Panc1 (cell line): ENCODE results near the gene PDK2. TPM values are rescaled to one million over a fixed set of nuclear protein-coding genes. Genes with fewer than 3 reads are reported as not detected.

Experiments used
- ATAC-seq: fragments of 200-7000 bp; cut with Tn5 transposase; 2 replicates; pipeline ENCODE4 v1.9.1; 2020; ENCODE audit warnings: mild to moderate bottlenecking, moderate library complexity
- BruUV-seq: library from RNA; stranded (reverse); fragments of 400-500 nt; replicated peaks from 2 replicates; lab custom pipeline; 2021; lab: Mats Ljungman, UMichigan
- CTCF ChIA-PET: fragments of 300-600 bp; sonication (Branson Sonifier 250); formaldehyde crosslinking; loops from one replicate; lab custom pipeline; 2022; ENCODE audit warnings: antibody characterized with exemption; lab: Charles Lee
- POLR2A ChIA-PET: fragments of 300-600 bp; sonication (Branson Sonifier 250); formaldehyde crosslinking; loops from one replicate; lab custom pipeline; 2022; ENCODE audit warnings: antibody characterized with exemption; lab: Charles Lee
- DNase-seq: peaks from one replicate; pipeline ENCODE4 v3.0.0-alpha.2; 2010; ENCODE audit warnings: low read depth, low spot score
- H3K27ac ChIP-seq: 2 replicates; pipeline ENCODE4 v1.5.1; 2011; ENCODE audit warnings: mild to moderate bottlenecking, low read length, inconsistent platforms
- H3K27me3 ChIP-seq: fragments of 200-500 bp; sonication (Bioruptor generic); 2 replicates; pipeline ENCODE4 v1.6.0; 2014; ENCODE audit warnings: low read length, inconsistent platforms; ENCODE audit not compliant: control insufficient read depth, insufficient read depth
- H3K36me3 ChIP-seq: fragments of 200-500 bp; sonication (Bioruptor generic); 2 replicates; pipeline ENCODE4 v1.5.1; 2014; ENCODE audit warnings: inconsistent platforms, mild to moderate bottlenecking, low read length, moderate library complexity; ENCODE audit not compliant: control insufficient read depth, insufficient read depth
- H3K4me1 ChIP-seq: 2 replicates; pipeline ENCODE4 v1.5.1; 2011; ENCODE audit warnings: inconsistent platforms, mild to moderate bottlenecking, low read length, moderate library complexity; ENCODE audit not compliant: control insufficient read depth, insufficient read depth
- H3K4me3 ChIP-seq, 2 experiments: 2 replicates each; pipeline ENCODE4 v1.5.1; 2011 to 2012; ENCODE audit warnings: low read depth in 2 of 2, low read length in 2 of 2, mild to moderate bottlenecking in 2 of 2, inconsistent platforms in 1 of 2, moderate library complexity in 1 of 2
- H3K9me3 ChIP-seq: fragments of 200-500 bp; sonication (Bioruptor generic); 2 replicates; pipeline ENCODE4 v1.5.1; 2014; ENCODE audit warnings: low read depth, mild to moderate bottlenecking, inconsistent platforms, low read length, moderate library complexity; ENCODE audit not compliant: control insufficient read depth, insufficient read depth
- CTCF ChIP-seq: fragments of 450-650 bp; IDR thresholded peaks from 2 replicates; pipeline ENCODE4 v1.5.1; 2017; ENCODE audit warnings: mild to moderate bottlenecking
- POLR2AphosphoS5 ChIP-seq: IDR thresholded peaks from 2 replicates; pipeline ENCODE4 v1.6.1; 2012; ENCODE audit warnings: mild to moderate bottlenecking, low read depth, low read length, moderate library complexity
- REST ChIP-seq, 2 experiments: IDR thresholded peaks; 2 replicates each; pipeline ENCODE4 v1.6.1; 2011 to 2012; ENCODE audit warnings: low read depth in 2 of 2, control low read depth in 1 of 2, low read length in 1 of 2, mild to moderate bottlenecking in 1 of 2, moderate library complexity in 1 of 2; ENCODE audit not compliant: insufficient read depth in 1 of 2
- SIN3A ChIP-seq: IDR thresholded peaks from 2 replicates; pipeline ENCODE4 v1.6.1; 2012; ENCODE audit warnings: low read depth, mild to moderate bottlenecking, low read length, moderate library complexity, borderline replicate concordance; ENCODE audit not compliant: insufficient read depth
- TCF7L2 ChIP-seq: IDR thresholded peaks from 2 replicates; pipeline ENCODE4 v1.6.1; 2011; ENCODE audit warnings: mild to moderate bottlenecking, low read depth, low read length, inconsistent platforms
- in situ Hi-C: cut with HindIII; loops from 2 replicates; pipeline ENCODE4 v1.10.0; 2016; ENCODE audit warnings: low sequenced_read_pairs, low pct_unique_long_range_greater_than_20kb
- intact Hi-C: fragments of 100-400 bp; cut with micrococcal nuclease; formaldehyde crosslinking; loops from one replicate; pipeline ENCODE4 v1.10.0; 2022; ENCODE audit not compliant: unreplicated experiment
- total RNA-seq: library from RNA; stranded (reverse); gene quantifications from one replicate; pipeline ENCODE4 v1.2.1, GENCODE V29; 2021; ENCODE audit not compliant: unreplicated experiment

PDK2 gene
- total RNA-seq, 1 experiment from 2014 or later, result 46.0 TPM

- H3K27ac ChIP-seq, result peak overlapping the region; percentile 99
- ChIA-PET CTCF (interaction anchor here (0.5 to 1.1 kb wide), 4 partner anchors 15 to 650 kb away, joined by 3 to 10 read pairs (median 4); partner anchors contain the start of gene PHB1), POLR2A (interaction anchor here (0.6 kb wide), 3 partner anchors 8 to 1815 kb away, joined by 3 to 12 read pairs (median 3); no protein-coding TSS in a partner anchor)
- ATAC-seq, result peak; percentile 77
- no peaks in the 10 kb centered on the region for H3K9me3 ChIP-seq
- TF ChIP-seq REST (IDR thresholded peaks at IDR 0.05; ENCODE audit: insufficient read depth in 1 of 2, low read depth in 2 of 2, low read length in 1 of 2) (no peak), SIN3A (no peak), CTCF (no peak), TCF7L2 (no peak), POLR2AphosphoS5 (peak; percentile 76)
- peaks cover 73% of the 10 kb centered on the region for H3K4me1 ChIP-seq
- BruUV-seq, result no TSS peak
- peak overlapping the region in 1 of 2 experiments; percentile 9; a peak in 2 of 4 replicates for H3K4me3 ChIP-seq
- intact Hi-C loops (no loop called here), in situ Hi-C loops (no loop called here)
- no peaks in the 10 kb centered on the region for H3K27me3 ChIP-seq
- DNase-seq, result peak; percentile 87
- peaks cover 16% of the 10 kb centered on the region for H3K36me3 ChIP-seq
These were observed 30.7 kb upstream of the PDK2 start for GRCh38 chr17:50064253-50065001.

- POLR2A ChIA-PET, result interaction anchor here (0.6 kb wide), 2 partner anchors 68 to 1815 kb away, joined by 3 to 12 read pairs; no protein-coding TSS in a partner anchor
- no TSS peak for BruUV-seq
- Histone ChIP-seq H3K4me1 (peaks cover 67% of the 10 kb centered on the region), H3K27me3 (no peaks in the 10 kb centered on the region), H3K36me3 (peaks cover 16% of the 10 kb centered on the region), H3K27ac (peak overlapping the region; percentile 99), H3K9me3 (no peaks in the 10 kb centered on the region), H3K4me3 (peak overlapping the region in 1 of 2 experiments; percentile 9; a peak in 1 of 4 replicates)
- DNase-seq (no peak), ATAC-seq (no peak)
- intact Hi-C loops, result no loop called here
- no peak for TF ChIP-seq POLR2AphosphoS5
- TF ChIP-seq SIN3A, result no peak
- TF ChIP-seq TCF7L2, result no peak; the same call in 1 of the 2 replicates
- TF ChIP-seq REST (IDR thresholded peaks at IDR 0.05; ENCODE audit: insufficient read depth in 1 of 2, low read depth in 2 of 2, low read length in 1 of 2), result no peak
- TF ChIP-seq CTCF, result no peak
- CTCF ChIA-PET, result interaction anchor here (1.0 kb wide), 1 partner anchor 22 kb away, joined by 4 read pairs; no protein-coding TSS in a partner anchor
- in situ Hi-C loops, result no loop called here
These were observed 30.1 kb upstream of the PDK2 start for GRCh38 chr17:50065056-50065455.
